Fibroblast of lung (primary cell): ENCODE measurements around the gene TMEM183A. TPM values are rescaled to one million over a fixed set of nuclear protein-coding genes. Genes with fewer than 3 reads are reported as not detected.

Source experiments
- DNase-seq, 2 donors: peaks; one replicate each; pipeline versions ENCODE4 v3.0.0 to v3.0.0-alpha.2; 2010; ENCODE audit warnings: low read depth in 2 of 2
- H2AFZ ChIP-seq: 2 replicates; pipeline ENCODE4 v1.5.1; 2012; ENCODE audit warnings: low read length, control low read depth, inconsistent platforms
- H3K27ac ChIP-seq: 2 replicates; pipeline ENCODE4 v1.5.1; 2011; ENCODE audit warnings: low read length, control low read depth; ENCODE audit not compliant: insufficient read depth
- H3K27me3 ChIP-seq: 2 replicates; pipeline ENCODE4 v1.5.1; 2011; ENCODE audit warnings: mild to moderate bottlenecking, low read length; ENCODE audit not compliant: control insufficient read depth, insufficient read depth
- H3K36me3 ChIP-seq: 2 replicates; pipeline ENCODE4 v1.5.1; 2011; ENCODE audit warnings: low read length; ENCODE audit not compliant: control insufficient read depth, insufficient read depth
- H3K4me1 ChIP-seq: 2 replicates; pipeline ENCODE4 v1.5.1; 2011; ENCODE audit warnings: low read length; ENCODE audit not compliant: control insufficient read depth, insufficient read depth; ENCODE audit errors: extremely low read depth
- H3K4me2 ChIP-seq: 2 replicates; pipeline ENCODE4 v1.5.1; 2011; ENCODE audit warnings: low read length, control low read depth; ENCODE audit not compliant: insufficient read depth; ENCODE audit errors: extremely low read depth
- H3K4me3 ChIP-seq, 4 experiments: fragments of 200-600 bp in 1 of 4; sonication (generic) in 1 of 4; replicated peaks in 1 of 4; 2 replicates each; pipeline ENCODE4 v1.5.1; 2011 to 2016; ENCODE audit warnings: low read length in 4 of 4, low read depth in 3 of 4, mild to moderate bottlenecking in 3 of 4, control low read depth in 2 of 4, inconsistent platforms in 1 of 4, mixed read lengths in 1 of 4; ENCODE audit not compliant: insufficient read depth in 1 of 4; ENCODE audit errors: control extremely low read depth in 1 of 4
- H3K79me2 ChIP-seq: 2 replicates; pipeline ENCODE4 v1.5.1; 2012; ENCODE audit warnings: mild to moderate bottlenecking, low read length, inconsistent platforms; ENCODE audit not compliant: control insufficient read depth, insufficient read depth
- H3K9ac ChIP-seq: 2 replicates; pipeline ENCODE4 v1.5.1; 2011; ENCODE audit warnings: mild to moderate bottlenecking, low read length, control low read depth; ENCODE audit not compliant: insufficient read depth
- H3K9me3 ChIP-seq: 2 replicates; pipeline ENCODE4 v1.5.1; 2012; ENCODE audit warnings: low read depth, low read length; ENCODE audit not compliant: control insufficient read depth, insufficient read depth
- H4K20me1 ChIP-seq: 2 replicates; pipeline ENCODE4 v1.5.1; 2011; ENCODE audit warnings: low read length; ENCODE audit not compliant: control insufficient read depth, insufficient read depth; ENCODE audit errors: extremely low read depth
- CTCF ChIP-seq, 2 donors: IDR thresholded peaks in 1 of 2; conservative IDR thresholded peaks in 1 of 2; 1 replicate in 1 of 2; 2 replicates in 1 of 2; pipeline ENCODE4 v1.5.1; 2011 to 2012; ENCODE audit warnings: low read length in 2 of 2, control low read depth in 1 of 2, inconsistent platforms in 1 of 2, low read depth in 1 of 2, mild to moderate bottlenecking in 1 of 2
- EZH2 ChIP-seq: IDR thresholded peaks from 2 replicates; pipeline ENCODE4 v1.5.1; 2012; ENCODE audit warnings: low read length, control low read depth, mild to moderate bottlenecking; ENCODE audit errors: missing control alignments
- polyA plus RNA-seq, 2 donors: library from polyadenylated mRNA; depleted of rRNA in 1 of 2; stranded (reverse) in 1 of 2; unstranded in 1 of 2; fragments of >200 nt; gene quantifications; 2 replicates each; pipeline ENCODE4 v1.2.1, GENCODE V29; 2011 to 2012; ENCODE audit warnings: missing spikeins in 1 of 2
- total RNA-seq: library from RNA; depleted of rRNA; stranded (reverse); fragments of >200 nt; gene quantifications from 2 replicates; pipeline ENCODE4 v1.2.1, GENCODE V29; 2014

Gene TMEM183A
- total and polyA plus RNA-seq, 2 donors (not counting 1 experiment from before 2014, with no cell fraction given): 74.2 to 74.5 TPM

- no peak for TF ChIP-seq CTCF (conservative IDR thresholded peaks at IDR 0.05 in 1 of 2, IDR thresholded peaks at IDR 0.05 in 1 of 2; ENCODE audit: low read depth in 1 of 2, low read length in 2 of 2)
- TF ChIP-seq EZH2: no peak
Measured at GRCh38 chr1:202972046-202972445, 35.1 kb upstream of the TMEM183A start.

GRCh38 chr1:202974856-202975255 lies 32.3 kb upstream of the TMEM183A start:
- Histone ChIP-seq H3K27me3 (peaks cover 25% of the 10 kb centered on the region), H3K4me3 (no peak overlapping the region)

More at GRCh38 chr1:202972046-202972445, 35.1 kb upstream of the TMEM183A start:
- no peak overlapping the region for H3K9ac ChIP-seq
- no peaks in the 10 kb centered on the region for H3K9me3 ChIP-seq
- no peak for DNase-seq
- H3K4me2 ChIP-seq: no peak overlapping the region
- H3K4me1 ChIP-seq: peaks cover 5% of the 10 kb centered on the region
- H3K36me3 ChIP-seq: no peaks in the 10 kb centered on the region
- peaks cover 16% of the 10 kb centered on the region for H3K27me3 ChIP-seq
- H3K79me2 ChIP-seq: no peaks in the 10 kb centered on the region
- H3K4me3 ChIP-seq: no peak overlapping the region
- H4K20me1 ChIP-seq: no peaks in the 10 kb centered on the region
- H3K27ac ChIP-seq: no peak overlapping the region
- no peak overlapping the region for H2AFZ ChIP-seq

GRCh38 chr1:202976633-202977032 lies 30.5 kb upstream of the TMEM183A start:
- TF ChIP-seq CTCF (conservative IDR thresholded peaks at IDR 0.05 in 1 of 2, IDR thresholded peaks at IDR 0.05 in 1 of 2; ENCODE audit: low read depth in 1 of 2, low read length in 2 of 2): no peak
- TF ChIP-seq EZH2: no peak
- Histone ChIP-seq H3K4me1 (no peaks in the 10 kb centered on the region), H3K4me2 (no peak overlapping the region), H3K36me3 (no peaks in the 10 kb centered on the region), H2AFZ (no peak overlapping the region), H3K4me3 (no peak overlapping the region), H4K20me1 (no peaks in the 10 kb centered on the region), H3K9me3 (no peaks in the 10 kb centered on the region), H3K27me3 (peaks cover 25% of the 10 kb centered on the region), H3K27ac (no peak overlapping the region), H3K79me2 (no peaks in the 10 kb centered on the region), H3K9ac (no peak overlapping the region)
- no peak for DNase-seq

More at GRCh38 chr1:202974856-202975255, 32.3 kb upstream of the TMEM183A start:
- Histone ChIP-seq H2AFZ (no peak overlapping the region), H3K4me2 (no peak overlapping the region), H3K36me3 (no peaks in the 10 kb centered on the region), H3K79me2 (no peaks in the 10 kb centered on the region), H3K9ac (no peak overlapping the region), H3K4me1 (no peaks in the 10 kb centered on the region), H4K20me1 (no peaks in the 10 kb centered on the region), H3K27ac (no peak overlapping the region), H3K9me3 (no peaks in the 10 kb centered on the region)
- TF ChIP-seq EZH2 (no peak), CTCF (conservative IDR thresholded peaks at IDR 0.05 in 1 of 2, IDR thresholded peaks at IDR 0.05 in 1 of 2; ENCODE audit: low read depth in 1 of 2, low read length in 2 of 2) (no peak)
- no peak for DNase-seq
